Transverse colon (tissue), 4 donors: ENCODE results near the gene ZKSCAN3. TPM values are rescaled to one million over a fixed set of nuclear protein-coding genes. Genes with fewer than 3 reads are reported as not detected.

Experiments
- DNase-seq: peaks from one replicate; pipeline ENCODE4 v3.0.0-alpha.2; 2019
- H3K27ac ChIP-seq, 4 donors: fragments of 200-600 bp; sonication (generic); 2 replicates each; pipeline ENCODE4 v1.5.1; 2016 to 2018; ENCODE audit warnings: inconsistent platforms in 4 of 4
- H3K27me3 ChIP-seq: fragments of 200-600 bp; sonication (generic); 2 replicates; pipeline ENCODE4 v1.5.1; 2017; ENCODE audit warnings: inconsistent platforms
- H3K36me3 ChIP-seq, 4 donors: fragments of 200-600 bp; sonication (generic); 2 replicates each; pipeline ENCODE4 v1.5.1; 2017 to 2019; ENCODE audit warnings: inconsistent platforms in 4 of 4
- H3K4me1 ChIP-seq, 4 donors: fragments of 200-600 bp; sonication (generic); 2 replicates each; pipeline ENCODE4 v1.5.1; 2017 to 2020; ENCODE audit warnings: inconsistent platforms in 4 of 4
- H3K4me3 ChIP-seq, 4 donors: fragments of 200-600 bp; sonication (generic); 1 replicate in 1 of 4; 2 replicates in 3 of 4; pipeline versions ENCODE4 v1.5.1 to v1.6.1; 2017 to 2019; ENCODE audit warnings: inconsistent platforms in 4 of 4
- H3K9me3 ChIP-seq, 2 donors: fragments of 200-600 bp; sonication (generic); 2 replicates each; pipeline ENCODE4 v1.5.1; 2017 to 2019; ENCODE audit warnings: inconsistent platforms in 2 of 2
- EP300 ChIP-seq: sonication (generic); formaldehyde crosslinking; IDR thresholded peaks from one replicate; pipeline ENCODE4 v1.6.1; 2017; ENCODE audit warnings: antibody characterized with exemption, low read depth
- POLR2A ChIP-seq: fragments of 450-650 bp; IDR thresholded peaks from one replicate; pipeline ENCODE4 v1.6.1; 2016; ENCODE audit warnings: antibody characterized with exemption, mild to moderate bottlenecking, moderate library complexity
- POLR2AphosphoS5 ChIP-seq, 3 donors: sonication (generic); formaldehyde crosslinking; IDR thresholded peaks; one replicate each; pipeline ENCODE4 v1.6.1; 2016; ENCODE audit warnings: antibody characterized with exemption in 3 of 3
- WGBS, 2 donors: methylation state at CpG; one replicate each; pipeline ENCODE4 v1.1.5; 2018; ENCODE audit warnings: low coverage in 1 of 2; 5-methylcytosine and 5-hydroxymethylcytosine counted together
- in situ Hi-C, 4 donors: fragments of 200-750 bp; cut with MboI; loops; one replicate each; pipeline versions ENCODE4 v1.15.0 to v1.15.1; 2017; ENCODE audit warnings: low sequenced_read_pairs in 3 of 4, low pct_ligation_motif_present in 1 of 4, low pct_unique_long_range_greater_than_20kb in 1 of 4
- intact Hi-C: fragments of 100-400 bp; cut with DNase I; formaldehyde crosslinking; loops from one replicate; pipeline ENCODE4 v1.15.1; 2023; ENCODE audit warnings: low total_unique reads
- total RNA-seq, 4 donors: library from RNA; depleted of rRNA; stranded (reverse); fragments of >200 nt; gene quantifications; one replicate each; pipeline ENCODE4 v1.1.0, GENCODE V29; 2016
- TF ChIP-seq, protein P1 (sequence below), 5 experiments: fragments of 200-600 bp in 3 of 5; fragments of 450-650 bp in 2 of 5; sonication (generic) in 3 of 5; IDR thresholded peaks; 1 replicate in 2 of 5; 2 replicates in 3 of 5; pipeline ENCODE4 v1.5.1; 2016 to 2017; ENCODE audit warnings: antibody characterized with exemption in 5 of 5, inconsistent platforms in 3 of 5, mild to moderate bottlenecking in 2 of 5, moderate library complexity in 1 of 5

Gene ZKSCAN3
- total RNA-seq, 4 donors from 2014 or later: 1.4 to 5.2 (median 4.3) TPM

DNA sequence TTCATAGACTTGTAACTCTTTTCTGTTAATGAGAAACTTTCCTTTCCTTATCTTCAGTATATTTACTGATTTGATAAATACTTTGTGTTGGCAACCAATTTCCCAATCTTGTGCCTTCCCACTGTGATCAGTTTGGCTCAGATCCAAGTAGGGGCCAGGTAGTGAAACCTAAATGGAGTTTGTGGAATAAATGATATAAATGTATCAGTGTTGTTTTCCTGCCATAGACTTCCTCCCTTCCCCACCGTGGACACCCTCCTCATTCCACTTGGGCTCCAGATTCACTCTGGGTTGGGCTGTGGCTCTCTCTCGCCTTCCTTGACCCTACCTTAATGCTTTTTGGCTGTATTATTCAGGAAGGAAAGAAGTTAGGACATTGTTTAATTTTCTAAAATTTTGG is 1.3 kb downstream of the ZKSCAN3 start:
- intact Hi-C loops: loop anchor here (10.0 kb wide), 1 partner anchor 216 kb away; no protein-coding TSS in a partner anchor
- H3K9me3 ChIP-seq: no peaks in the 10 kb centered on the region
- WGBS, 2 donors: 51 to 73% methylated on average over 2 of the region's 2 CpGs
- peak overlapping the region in 1 of 4 donors; percentile 84 for H3K4me3 ChIP-seq
- H3K27ac ChIP-seq: peak overlapping the region; percentile 31 to 85 (median 84)
- TF ChIP-seq EP300 (no peak), POLR2AphosphoS5 (IDR thresholded peaks at IDR 0.05) (no peak), POLR2A (no peak)
- TF ChIP-seq, protein P1, sequence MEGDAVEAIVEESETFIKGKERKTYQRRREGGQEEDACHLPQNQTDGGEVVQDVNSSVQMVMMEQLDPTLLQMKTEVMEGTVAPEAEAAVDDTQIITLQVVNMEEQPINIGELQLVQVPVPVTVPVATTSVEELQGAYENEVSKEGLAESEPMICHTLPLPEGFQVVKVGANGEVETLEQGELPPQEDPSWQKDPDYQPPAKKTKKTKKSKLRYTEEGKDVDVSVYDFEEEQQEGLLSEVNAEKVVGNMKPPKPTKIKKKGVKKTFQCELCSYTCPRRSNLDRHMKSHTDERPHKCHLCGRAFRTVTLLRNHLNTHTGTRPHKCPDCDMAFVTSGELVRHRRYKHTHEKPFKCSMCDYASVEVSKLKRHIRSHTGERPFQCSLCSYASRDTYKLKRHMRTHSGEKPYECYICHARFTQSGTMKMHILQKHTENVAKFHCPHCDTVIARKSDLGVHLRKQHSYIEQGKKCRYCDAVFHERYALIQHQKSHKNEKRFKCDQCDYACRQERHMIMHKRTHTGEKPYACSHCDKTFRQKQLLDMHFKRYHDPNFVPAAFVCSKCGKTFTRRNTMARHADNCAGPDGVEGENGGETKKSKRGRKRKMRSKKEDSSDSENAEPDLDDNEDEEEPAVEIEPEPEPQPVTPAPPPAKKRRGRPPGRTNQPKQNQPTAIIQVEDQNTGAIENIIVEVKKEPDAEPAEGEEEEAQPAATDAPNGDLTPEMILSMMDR (IDR thresholded peaks at IDR 0.05): no peak
- DNase-seq: no peak
- H3K4me1 ChIP-seq: peaks cover 17 to 32% (median 24%) of the 10 kb centered on the region in 4 donors
- H3K36me3 ChIP-seq: no peaks in the 10 kb centered on the region
- in situ Hi-C loops: loop anchor here (5.0 to 25.0 kb wide), 6 partner anchors 89 to 1164 kb away; partner anchors contain the start of genes ZKSCAN8 (in 2 of the 4), NKAPL (in 1 of the 4), OR2B2 (in 1 of the 4) and ZKSCAN4 (in 1 of the 4)
- H3K27me3 ChIP-seq: peaks cover 4% of the 10 kb centered on the region

GRCh38 chr6:28351493-28351925 is 1.8 kb downstream of the ZKSCAN3 start:
- Histone ChIP-seq H3K36me3 (no peaks in the 10 kb centered on the region), H3K27me3 (peaks cover 4% of the 10 kb centered on the region), H3K4me1 (peaks cover 21 to 36% (median 28%) of the 10 kb centered on the region in 4 donors), H3K27ac (peak overlapping the region; percentile 31 to 85 (median 84)), H3K9me3 (no peaks in the 10 kb centered on the region), H3K4me3 (no peak overlapping the region)
- TF ChIP-seq, protein P1 (IDR thresholded peaks at IDR 0.05): no peak
- no peak for TF ChIP-seq POLR2AphosphoS5 (IDR thresholded peaks at IDR 0.05)
- in situ Hi-C loops (loop anchor here (5.0 to 25.0 kb wide), 6 partner anchors 89 to 1164 kb away; partner anchors contain the start of genes ZKSCAN8 (in 2 of the 4), NKAPL (in 1 of the 4), OR2B2 (in 1 of the 4) and ZKSCAN4 (in 1 of the 4)), intact Hi-C loops (loop anchor here (10.0 kb wide), 1 partner anchor 217 kb away; no protein-coding TSS in a partner anchor)
- 74 to 80% methylated on average over 2 of the region's 2 CpGs for WGBS, 2 donors
- no peak for DNase-seq

- Histone ChIP-seq H3K4me1 (peaks cover 22 to 36% (median 31%) of the 10 kb centered on the region in 4 donors), H3K36me3 (no peaks in the 10 kb centered on the region), H3K27ac (peak overlapping the region; percentile 86 to 94 (median 90)), H3K4me3 (no peak overlapping the region), H3K9me3 (no peaks in the 10 kb centered on the region), H3K27me3 (no peaks in the 10 kb centered on the region)
- TF ChIP-seq, protein P1 (IDR thresholded peaks at IDR 0.05): no peak
- TF ChIP-seq EP300 (no peak), POLR2A (no peak), POLR2AphosphoS5 (IDR thresholded peaks at IDR 0.05) (no peak)
- intact Hi-C loops (loop anchor here (10.0 kb wide), 1 partner anchor 219 kb away; no protein-coding TSS in a partner anchor), in situ Hi-C loops (loop anchor here (5.0 to 25.0 kb wide), 6 partner anchors 91 to 1166 kb away; partner anchors contain the start of genes ZKSCAN8 (in 2 of the 4), NKAPL (in 1 of the 4), OR2B2 (in 1 of the 4) and ZKSCAN4 (in 1 of the 4))
- 73 to 88% methylated on average over 3 of the region's 3 CpGs for WGBS, 2 donors
- DNase-seq: no peak
These were observed 3.6 kb downstream of the ZKSCAN3 start for GRCh38 chr6:28353356-28353755.

GRCh38 chr6:28353981-28354676 is 4.4 kb downstream of the ZKSCAN3 start:
- Histone ChIP-seq H3K27me3 (no peaks in the 10 kb centered on the region), H3K4me1 (peaks cover 22 to 36% (median 31%) of the 10 kb centered on the region in 4 donors), H3K36me3 (no peaks in the 10 kb centered on the region), H3K4me3 (no peak overlapping the region), H3K27ac (peak overlapping the region; percentile 86 to 94 (median 90)), H3K9me3 (no peaks in the 10 kb centered on the region)
- intact Hi-C loops: loop anchor here (10.0 kb wide), 1 partner anchor 219 kb away; no protein-coding TSS in a partner anchor
- 73 to 89% methylated on average over 5 to 11 of the region's 11 CpGs for WGBS, 2 donors
- DNase-seq: peak; percentile 82
- in situ Hi-C loops: loop anchor here (5.0 to 25.0 kb wide), 6 partner anchors 92 to 1167 kb away; partner anchors contain the start of genes ZKSCAN8 (in 2 of the 4), NKAPL (in 1 of the 4), OR2B2 (in 1 of the 4) and ZKSCAN4 (in 1 of the 4)
- TF ChIP-seq POLR2A: no peak
- peak in 1 of 3 donors; percentile 87 for TF ChIP-seq POLR2AphosphoS5 (IDR thresholded peaks at IDR 0.05)
- TF ChIP-seq, protein P1 (IDR thresholded peaks at IDR 0.05): no peak
- no peak for TF ChIP-seq EP300
